H9 (cell line): ENCODE data around the gene GNB3. TPM values are rescaled to one million over a fixed set of nuclear protein-coding genes. Genes with fewer than 3 reads are reported as not detected.

Experiments
- DNase-seq: peaks from one replicate; pipeline ENCODE4 v3.0.0-alpha.2; 2017
- H2AFZ ChIP-seq: one replicate; pipeline ENCODE4 v1.6.1; 2013; ENCODE audit warnings: mild to moderate bottlenecking, low read length, control low read depth, moderate library complexity
- H2AK5ac ChIP-seq: 2 replicates; pipeline ENCODE4 v1.6.1; 2013; ENCODE audit warnings: low read length, control low read depth, mixed read lengths; ENCODE audit not compliant: insufficient read length
- H2BK120ac ChIP-seq: one replicate; pipeline ENCODE4 v1.6.1; 2013; ENCODE audit warnings: low read depth, mild to moderate bottlenecking, low read length, control low read depth, inconsistent platforms; ENCODE audit not compliant: poor library complexity, severe bottlenecking
- H2BK12ac ChIP-seq: 2 replicates; pipeline ENCODE4 v1.6.1; 2013; ENCODE audit warnings: low read length, control low read depth, mixed read lengths, low read depth; ENCODE audit not compliant: insufficient read length
- H2BK15ac ChIP-seq: 2 replicates; pipeline ENCODE4 v1.6.1; 2013; ENCODE audit warnings: low read depth, low read length, control low read depth
- H2BK20ac ChIP-seq: one replicate; pipeline ENCODE4 v1.6.1; 2013; ENCODE audit warnings: low read depth, mild to moderate bottlenecking, low read length, control low read depth, inconsistent platforms; ENCODE audit not compliant: poor library complexity, severe bottlenecking
- H2BK5ac ChIP-seq: 2 replicates; pipeline ENCODE4 v1.6.1; 2013; ENCODE audit warnings: low read length, control low read depth, mixed read lengths; ENCODE audit not compliant: insufficient read length
- H3K14ac ChIP-seq: 2 replicates; pipeline ENCODE4 v1.6.1; 2013; ENCODE audit warnings: low read length, control low read depth; ENCODE audit not compliant: insufficient read depth
- H3K18ac ChIP-seq: 2 replicates; pipeline ENCODE4 v1.6.1; 2013; ENCODE audit warnings: low read depth, mild to moderate bottlenecking, mixed read lengths, low read length, control low read depth; ENCODE audit not compliant: insufficient read length
- H3K23ac ChIP-seq: 2 replicates; pipeline ENCODE4 v1.6.1; 2013; ENCODE audit warnings: low read length, control low read depth, mixed read lengths, low read depth; ENCODE audit not compliant: insufficient read length
- H3K23me2 ChIP-seq: 2 replicates; pipeline ENCODE4 v1.6.1; 2013; ENCODE audit warnings: low read depth, mild to moderate bottlenecking, mixed read lengths, low read length, control low read depth; ENCODE audit not compliant: insufficient read length, poor library complexity, severe bottlenecking
- H3K27ac ChIP-seq: 2 replicates; pipeline ENCODE4 v1.5.1; 2013; ENCODE audit warnings: low read length, control low read depth, mixed read lengths, low read depth; ENCODE audit not compliant: insufficient read length
- H3K27me3 ChIP-seq: 2 replicates; pipeline ENCODE4 v1.6.1; 2013; ENCODE audit warnings: low read length, control low read depth, inconsistent platforms; ENCODE audit not compliant: insufficient read depth
- H3K4ac ChIP-seq: 2 replicates; pipeline ENCODE4 v1.6.1; 2013; ENCODE audit warnings: low read depth, mild to moderate bottlenecking, control low read depth, inconsistent platforms, low read length, moderate library complexity
- H3K4me1 ChIP-seq: 2 replicates; pipeline ENCODE4 v1.6.1; 2013; ENCODE audit warnings: low read length, control low read depth, inconsistent platforms; ENCODE audit not compliant: insufficient read depth
- H3K4me2 ChIP-seq: 2 replicates; pipeline ENCODE4 v1.6.1; 2013; ENCODE audit warnings: low read length, control low read depth, mixed read lengths; ENCODE audit not compliant: insufficient read length, insufficient read depth
- H3K56ac ChIP-seq: 2 replicates; pipeline ENCODE4 v1.6.1; 2013; ENCODE audit warnings: low read depth, mild to moderate bottlenecking, mixed read lengths, low read length, control low read depth; ENCODE audit not compliant: insufficient read length
- H3K79me1 ChIP-seq: 2 replicates; pipeline ENCODE4 v1.6.1; 2013; ENCODE audit warnings: low read depth, mild to moderate bottlenecking, moderate library complexity, low read length, control low read depth, inconsistent platforms; ENCODE audit not compliant: insufficient read depth, poor library complexity, severe bottlenecking
- H3K79me2 ChIP-seq: 2 replicates; pipeline ENCODE4 v1.6.1; 2013; ENCODE audit warnings: low read length, control low read depth, inconsistent platforms; ENCODE audit not compliant: insufficient read depth
- H3K9ac ChIP-seq: 2 replicates; pipeline ENCODE4 v1.6.1; 2013; ENCODE audit warnings: low read length, control low read depth, mixed read lengths; ENCODE audit not compliant: insufficient read length; ENCODE audit errors: extremely low read depth
- H3K9me3 ChIP-seq: one replicate; pipeline ENCODE4 v1.6.1; 2013; ENCODE audit warnings: low read depth, low read length, inconsistent platforms; ENCODE audit not compliant: control insufficient read depth
- H3T11ph ChIP-seq: one replicate; pipeline ENCODE4 v1.6.1; 2013; ENCODE audit warnings: mild to moderate bottlenecking, low read length, control low read depth, inconsistent platforms
- H4K20me1 ChIP-seq: one replicate; pipeline ENCODE4 v1.6.1; 2013; ENCODE audit not compliant: control insufficient read depth, insufficient read length, insufficient read depth
- H4K5ac ChIP-seq: 2 replicates; pipeline ENCODE4 v1.6.1; 2013; ENCODE audit warnings: low read depth, mild to moderate bottlenecking, mixed read lengths, low read length, control low read depth; ENCODE audit not compliant: insufficient read length
- H4K8ac ChIP-seq: replicated peaks from 2 replicates; pipeline ENCODE4 v1.6.1; 2013; ENCODE audit warnings: low read length, control low read depth, mixed read lengths, low read depth; ENCODE audit not compliant: insufficient read length
- H4K91ac ChIP-seq: 2 replicates; pipeline ENCODE4 v1.6.1; 2013; ENCODE audit warnings: low read depth, mild to moderate bottlenecking, moderate library complexity, mixed read lengths, low read length, control low read depth; ENCODE audit not compliant: insufficient read length
- H3K27ac Mint-ChIP-seq, 3 experiments: 2 replicates in 2 of 3; 3 replicates in 1 of 3; pipeline ENCODE4 v1.8.0; 2020 to 2021; ENCODE audit warnings: mixed read lengths in 3 of 3, mild to moderate bottlenecking in 1 of 3, moderate library complexity in 1 of 3
- H3K27me3 Mint-ChIP-seq: 2 replicates; pipeline ENCODE4 v1.8.0; 2021; ENCODE audit warnings: low read depth, mild to moderate bottlenecking, moderate library complexity, mixed read lengths
- H3K36me3 Mint-ChIP-seq, 3 experiments: 2 replicates in 2 of 3; 3 replicates in 1 of 3; pipeline ENCODE4 v1.8.0; 2020 to 2021; ENCODE audit warnings: low read depth in 3 of 3, mixed read lengths in 3 of 3; ENCODE audit not compliant: insufficient read depth in 1 of 3
- H3K4me1 Mint-ChIP-seq, 2 experiments: 2 replicates each; pipeline ENCODE4 v1.8.0; 2020; ENCODE audit warnings: mixed read lengths in 2 of 2
- H3K4me3 Mint-ChIP-seq, 2 experiments: 2 replicates in 1 of 2; 3 replicates in 1 of 2; pipeline ENCODE4 v1.8.0; 2020 to 2021; ENCODE audit warnings: mild to moderate bottlenecking in 2 of 2, mixed read lengths in 2 of 2, moderate library complexity in 1 of 2
- H3K9me3 Mint-ChIP-seq, 2 experiments: 2 replicates in 1 of 2; 3 replicates in 1 of 2; pipeline ENCODE4 v1.8.0; 2020; ENCODE audit warnings: mild to moderate bottlenecking in 2 of 2, mixed read lengths in 2 of 2, moderate library complexity in 1 of 2
- CTCF ChIP-seq: fragments of 200-600 bp; sonication (generic); conservative IDR thresholded peaks from 3 replicates; pipeline ENCODE4 v1.8.0; 2021; ENCODE audit warnings: antibody characterized with exemption, mild to moderate bottlenecking
- WGBS: extraction: QIAGEN DNeasy Blood & Tissue Kit; methylation state at CpG from one replicate; pipeline ENCODE4 v1.1.7; 2013; ENCODE audit warnings: missing lambda C conversion rate, low lambda C conversion rate, mixed read lengths; ENCODE audit not compliant: insufficient read length; ENCODE audit errors: extremely low coverage; 5-methylcytosine and 5-hydroxymethylcytosine counted together
- total RNA-seq: library from RNA; stranded (reverse); gene quantifications from 2 replicates; pipeline ENCODE4 v1.2.1, GENCODE V29; 2021

GNB3 gene
- total RNA-seq, 1 experiment from 2014 or later: 17.3 TPM

DNA sequence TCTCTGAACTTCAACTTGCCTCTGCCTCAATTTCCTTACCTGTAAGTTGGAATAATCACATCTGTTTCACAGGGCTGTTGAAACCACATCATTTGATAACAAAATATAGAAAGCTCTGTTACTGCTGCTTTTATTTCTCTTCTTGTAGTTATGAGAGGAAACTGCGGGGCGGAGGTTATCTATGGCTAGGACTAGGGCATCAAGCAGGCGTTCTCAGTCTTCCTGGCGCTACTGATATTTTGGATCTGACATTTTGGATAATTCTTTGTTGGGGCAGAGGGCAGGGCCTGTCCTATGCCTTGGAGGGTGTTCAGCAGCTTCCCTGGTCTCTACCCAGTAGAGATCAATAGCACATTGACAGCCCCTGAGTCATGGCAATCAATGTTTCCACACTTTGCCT, 8.6 kb upstream of the GNB3 start:
- WGBS: no CpG with 5 or more reads among the region's 4 CpGs
- Histone ChIP-seq H3K18ac (no peak overlapping the region), H2BK15ac (no peak overlapping the region), H3K4me2 (no peak overlapping the region), H3K9me3 (no peaks in the 10 kb centered on the region), H2BK5ac (no peak overlapping the region), H3K27me3 (no peaks in the 10 kb centered on the region), H3K56ac (no peak overlapping the region), H3K79me1 (no peaks in the 10 kb centered on the region), H2BK120ac (no peak overlapping the region), H3K27ac (no peak overlapping the region), H2BK12ac (no peak overlapping the region), H3K79me2 (peaks cover 2% of the 10 kb centered on the region; the same call in 1 of the 2 replicates), H3T11ph (no peak overlapping the region), H4K20me1 (peaks cover 2% of the 10 kb centered on the region), H3K23me2 (peaks cover 11% of the 10 kb centered on the region), H3K4ac (no peak overlapping the region), H2AK5ac (no peak overlapping the region), H2BK20ac (no peak overlapping the region), H4K5ac (no peak overlapping the region), H2AFZ (no peak overlapping the region), H4K91ac (no peak overlapping the region), H3K9ac (no peak overlapping the region), H4K8ac (no peak overlapping the region), H3K4me1 (peaks cover 2% of the 10 kb centered on the region; the same call in 1 of the 2 replicates), H3K14ac (no peak overlapping the region), H3K23ac (no peak overlapping the region)
- peaks cover 36 to 64% (median 59%) of the 10 kb centered on the region in 3 experiments for H3K36me3 Mint-ChIP-seq
- DNase-seq: no peak
- H3K4me1 Mint-ChIP-seq: peaks cover 13 to 25% of the 10 kb centered on the region in 2 experiments
- no peak overlapping the region for H3K4me3 Mint-ChIP-seq
- TF ChIP-seq CTCF: no peak
- H3K27me3 Mint-ChIP-seq: peaks cover 2% of the 10 kb centered on the region; the same call in 1 of the 2 replicates
- H3K27ac Mint-ChIP-seq: peak overlapping the region in 1 of 3 experiments; percentile 39; a peak in 2 of 7 replicates
- no peaks in the 10 kb centered on the region for H3K9me3 Mint-ChIP-seq
